Sciatic nerve (tissue), 2 donors: ENCODE measurements around the gene FAM76B. TPM values are rescaled to one million over a fixed set of nuclear protein-coding genes. Genes with fewer than 3 reads are reported as not detected.
A peak's percentile ranks its signal among the peaks of the same experiment; 100 is the strongest.

Experiments
- ATAC-seq: fragments of 200-7000 bp; cut with Tn5 transposase; one replicate; pipeline ENCODE4 v1.9.1; 2020; ENCODE audit warnings: mild to moderate bottlenecking, moderate library complexity
- DNase-seq: peaks from one replicate; pipeline ENCODE4 v3.0.0-alpha.2; 2020; ENCODE audit warnings: low spot score
- intact Hi-C: fragments of 100-400 bp; cut with DNase I; formaldehyde crosslinking; loops from one replicate; pipeline ENCODE4 v1.14.2; 2022
- total RNA-seq: library from RNA; stranded (reverse); fragmentation: NEBNext Ultra II Directional; extraction: Animal tissue kit (Norgen Biotek cat#: 25700); gene quantifications from one replicate; pipeline ENCODE4 v1.2.1, GENCODE V29; 2021
- donor health status: DM: no; HTN: no; CAD: no.
- donor health status: DM: no; HTN: no; CAD: no.

FAM76B gene
- total RNA-seq, 1 donor from 2014 or later: 45.6 TPM

DNA sequence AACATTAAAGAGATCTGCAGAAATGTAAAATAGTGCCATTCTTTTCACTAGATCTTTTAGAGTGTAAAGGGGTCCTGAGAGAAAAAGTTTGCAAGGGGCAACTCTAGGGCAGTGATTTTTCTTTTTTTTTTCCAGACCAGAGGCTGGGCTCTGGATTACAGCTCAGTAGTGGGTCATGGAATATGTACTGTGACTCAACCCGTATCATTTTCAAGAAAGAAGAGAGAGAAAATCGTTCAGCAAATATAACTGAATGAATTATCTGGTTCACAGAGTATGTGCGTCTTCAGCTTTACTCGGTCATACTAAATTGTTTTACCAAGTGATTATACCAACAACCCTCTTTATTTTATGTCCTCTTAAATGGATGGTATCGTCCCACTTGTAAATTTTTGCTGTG lies 4.5 kb upstream of the FAM76B start:
- intact Hi-C loops: no loop called here
- DNase-seq: no peak
- ATAC-seq: no peak

DNA sequence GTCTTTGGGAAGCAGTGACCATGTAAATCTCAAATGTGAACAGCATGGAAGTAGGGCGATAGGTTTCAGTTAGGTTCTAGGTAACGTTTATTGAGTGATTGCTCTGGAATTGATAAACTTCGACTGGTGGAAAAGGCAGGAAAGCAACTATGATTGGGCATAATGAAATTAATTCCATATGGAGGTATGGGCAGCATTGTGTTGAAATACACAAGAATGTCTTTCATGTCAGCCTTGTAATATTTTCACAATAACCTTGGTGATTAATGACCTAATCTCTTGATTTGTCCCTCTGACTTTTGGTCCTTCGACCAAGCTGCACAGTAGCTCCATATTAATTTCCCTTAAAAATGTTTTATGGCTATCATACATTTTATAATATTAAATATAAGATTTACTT lies 3.5 kb upstream of the FAM76B start:
- DNase-seq: no peak
- intact Hi-C loops: no loop called here
- ATAC-seq: no peak

DNA sequence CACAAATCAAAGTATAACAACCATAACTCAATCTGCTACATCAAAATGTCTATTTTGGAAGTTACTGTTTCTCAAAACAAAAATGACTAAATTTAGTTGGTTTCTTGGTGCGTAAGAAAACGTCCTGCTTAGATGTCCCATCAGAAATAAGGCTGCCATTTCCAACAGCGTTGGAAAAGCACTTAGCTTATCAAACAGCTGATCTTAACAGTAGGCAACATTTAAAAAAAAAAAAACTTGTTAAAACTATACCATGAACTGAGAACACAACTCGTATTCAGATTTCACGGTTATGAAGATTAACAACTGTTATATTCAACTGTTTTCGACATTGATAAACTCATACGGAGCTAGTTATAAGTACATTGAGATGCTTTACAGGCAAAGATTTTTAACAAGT lies 3.1 kb upstream of the FAM76B start:
- ATAC-seq (no peak), DNase-seq (no peak)
- intact Hi-C loops: no loop called here

DNA sequence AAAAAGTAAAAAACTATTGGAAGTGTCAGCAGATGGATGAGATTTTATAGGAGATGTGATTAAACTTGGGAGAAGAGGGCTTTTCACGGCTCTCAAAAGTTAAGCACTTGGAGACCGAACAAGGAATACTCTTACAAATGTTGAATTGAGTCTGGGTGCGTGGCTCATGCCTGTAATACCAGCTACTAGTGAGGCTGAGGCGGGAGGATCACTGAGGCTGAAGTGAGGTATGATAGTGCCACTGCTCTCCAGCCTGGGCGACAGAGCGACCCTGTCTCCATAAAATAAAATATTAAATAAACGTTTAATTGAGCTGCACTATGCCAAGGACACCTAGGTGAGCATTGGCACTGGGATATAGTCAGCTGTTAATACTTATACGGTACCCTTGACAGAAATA lies 2.6 kb upstream of the FAM76B start:
- DNase-seq (no peak), ATAC-seq (no peak)
- intact Hi-C loops: no loop called here

DNA sequence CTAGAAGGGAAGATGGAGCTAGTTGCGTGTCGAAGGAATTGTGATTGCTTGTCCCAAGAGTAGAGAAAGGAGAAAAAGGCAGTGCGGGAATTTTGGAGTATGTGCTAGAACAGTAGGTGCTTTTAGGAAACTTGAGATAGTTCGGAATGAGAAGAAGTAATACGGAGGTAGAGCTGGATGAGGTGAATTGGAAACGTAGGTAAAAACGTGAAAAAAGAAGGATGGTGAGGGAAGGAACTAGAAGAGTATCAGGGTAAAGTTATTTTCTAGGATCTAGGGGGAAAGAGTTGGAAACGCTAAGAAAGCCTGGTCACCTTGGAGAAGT lies 2.1 kb upstream of the FAM76B start:
- DNase-seq: no peak
- intact Hi-C loops: no loop called here
- ATAC-seq: no peak

DNA sequence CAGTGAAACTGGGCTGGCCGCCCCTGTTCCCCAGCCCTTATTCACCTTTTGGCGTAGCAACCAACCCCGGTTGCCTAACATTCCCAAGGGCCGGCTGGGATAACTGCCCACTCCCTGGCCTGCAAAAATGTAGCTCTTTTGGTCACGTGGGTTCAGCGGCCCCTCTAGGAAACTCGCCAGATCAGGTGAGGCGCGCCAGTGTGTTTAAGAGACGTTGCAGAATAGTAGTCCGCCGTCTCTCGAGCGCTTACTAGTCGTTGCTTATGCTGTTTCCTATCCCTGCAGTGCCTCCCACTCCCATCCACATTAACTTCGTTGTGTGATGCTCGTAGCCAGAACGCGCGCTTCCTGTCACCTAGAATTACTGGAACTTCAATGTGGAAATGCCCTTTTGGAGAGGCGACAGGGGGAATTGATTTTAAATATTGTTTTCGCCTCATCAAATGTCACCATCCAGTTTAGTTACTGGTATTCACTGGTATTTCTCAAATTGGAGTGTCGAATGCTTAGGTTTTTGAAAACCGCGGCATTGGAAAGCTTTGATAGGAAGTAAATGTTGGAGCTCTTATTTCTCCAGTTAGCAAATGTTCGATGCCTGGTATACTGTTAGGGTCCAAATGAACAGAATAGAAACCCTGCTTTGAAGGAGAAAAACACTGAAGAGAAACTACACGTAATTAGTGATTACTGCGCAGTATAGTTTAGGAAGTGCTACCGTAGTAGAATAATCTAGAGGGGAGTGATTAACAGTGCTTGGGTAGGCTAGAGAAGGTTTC lies 1.5 kb upstream of the FAM76B start:
- peak; percentile 79 for DNase-seq
- intact Hi-C loops: no loop called here
- ATAC-seq: peak; percentile 16

DNA sequence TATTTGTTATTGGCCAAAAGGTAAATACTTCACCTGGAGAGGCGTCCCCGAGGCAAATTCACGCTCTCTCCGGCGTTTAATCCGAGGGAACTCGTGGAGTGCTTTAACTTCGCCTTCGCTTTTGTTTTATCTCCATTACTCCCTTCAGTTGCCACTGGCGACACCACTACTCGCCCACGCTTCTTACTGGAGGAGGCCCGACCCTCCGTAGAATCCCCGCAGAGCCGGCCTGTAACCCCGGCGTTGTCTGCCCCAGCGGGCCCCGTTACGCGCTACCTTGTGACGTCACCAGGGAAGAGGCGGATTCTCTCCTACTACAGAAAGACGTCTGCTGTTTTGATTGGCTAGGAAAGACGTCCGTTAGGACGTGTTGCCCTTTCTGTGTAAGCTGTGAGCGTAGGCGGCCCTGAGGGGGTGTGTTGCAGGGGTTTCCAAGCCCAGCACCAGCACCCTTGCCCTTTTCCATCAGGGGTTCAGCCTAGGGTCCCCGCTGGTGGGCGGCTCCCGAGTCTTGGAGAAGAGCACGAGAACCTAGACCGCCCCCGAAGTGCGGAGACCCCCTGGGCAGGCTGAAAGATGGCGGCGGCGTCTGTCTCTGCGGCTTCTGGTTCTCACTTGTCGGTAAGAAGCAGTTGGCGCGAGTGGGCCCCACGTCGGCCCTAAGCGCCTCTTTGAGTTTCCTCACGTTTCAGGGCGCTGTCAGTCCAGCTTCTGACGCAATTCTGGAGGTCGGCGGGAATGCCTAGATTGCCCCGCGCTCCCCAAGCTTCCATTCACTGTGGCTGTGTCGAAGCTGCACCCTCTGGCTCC lies 746 bp upstream of the FAM76B start, which contains the start of gene CEP57:
Gene CEP57, plus strand, starts transcription at position 376 of the 810 bp plus-strand sequence. Its CDS starts 201 bp downstream, at position 577.
- ATAC-seq: peak; percentile 96
- intact Hi-C loops: no loop called here
- peak; percentile 98 for DNase-seq

DNA sequence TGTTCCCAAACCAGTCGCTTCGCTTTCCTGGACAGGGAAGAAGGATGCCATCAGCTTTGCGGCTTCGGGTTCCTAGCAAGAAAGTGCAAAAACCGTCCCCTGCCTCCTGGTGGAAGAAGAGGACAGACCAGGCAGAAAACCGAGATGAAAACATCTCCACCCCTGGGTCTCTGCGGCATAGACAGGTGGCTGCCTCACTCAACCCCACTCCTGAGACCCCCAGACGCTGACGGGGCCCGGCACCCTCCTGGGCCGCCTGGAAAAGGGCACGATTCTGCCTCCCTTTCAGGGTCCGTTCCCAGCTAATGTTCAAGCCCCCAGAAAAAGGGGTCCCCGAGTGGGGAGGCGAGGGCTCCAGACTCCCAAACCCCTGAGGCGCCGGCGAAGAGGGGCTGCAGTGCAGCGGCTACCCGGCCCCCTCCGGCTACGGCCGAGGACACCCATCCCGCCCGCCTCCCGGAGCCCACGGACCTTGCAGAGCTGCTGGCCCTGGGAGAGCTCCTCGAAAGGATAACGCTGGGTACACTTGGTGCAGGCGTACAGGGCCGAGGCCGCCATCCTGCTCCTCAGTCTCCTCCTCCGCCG lies 569 bp downstream of the FAM76B start:
- intact Hi-C loops: no loop called here
- DNase-seq (no peak), ATAC-seq (no peak)

DNA sequence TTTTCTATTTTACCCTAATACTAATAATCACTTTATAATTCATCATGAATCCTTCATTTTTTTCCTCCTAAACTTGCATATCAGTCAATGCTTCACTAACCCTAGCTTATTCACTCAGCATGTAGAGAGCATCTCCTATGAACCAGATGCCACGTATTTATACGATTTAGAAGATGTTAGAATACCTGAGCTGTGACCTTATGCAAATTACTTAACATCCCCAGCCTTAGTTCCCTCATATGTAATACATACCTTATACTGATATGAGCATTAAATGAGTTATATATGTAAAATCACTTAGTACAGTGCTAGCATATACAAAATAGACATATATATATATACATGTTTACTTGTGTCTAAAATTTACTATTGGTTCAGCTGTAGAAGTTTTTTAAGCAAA lies 9.0 kb downstream of the FAM76B start:
- intact Hi-C loops: no loop called here

DNA sequence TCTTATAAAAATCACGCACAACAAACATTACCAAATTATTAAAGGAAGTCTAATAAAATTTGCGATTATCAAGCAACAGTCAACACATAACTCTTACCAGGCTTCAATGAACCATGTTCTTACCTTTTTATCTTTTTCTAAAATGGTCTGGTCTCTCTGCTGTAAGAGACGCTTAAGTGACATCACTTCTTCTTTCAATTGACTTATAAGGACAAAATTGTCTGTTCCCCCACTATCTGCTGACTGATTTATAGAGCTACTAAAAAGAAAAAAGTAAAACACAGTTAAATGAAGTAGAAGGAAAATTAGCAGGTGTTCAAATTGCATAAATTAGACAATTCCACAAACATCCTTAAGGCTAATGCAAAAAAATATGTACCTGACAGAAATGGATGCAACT lies 10.9 kb downstream of the FAM76B start:
- intact Hi-C loops: no loop called here
- no peak for ATAC-seq
- no peak for DNase-seq

More for the DNA sequence above, 9.0 kb downstream of the FAM76B start:
- ATAC-seq: no peak
- DNase-seq: no peak

DNA sequence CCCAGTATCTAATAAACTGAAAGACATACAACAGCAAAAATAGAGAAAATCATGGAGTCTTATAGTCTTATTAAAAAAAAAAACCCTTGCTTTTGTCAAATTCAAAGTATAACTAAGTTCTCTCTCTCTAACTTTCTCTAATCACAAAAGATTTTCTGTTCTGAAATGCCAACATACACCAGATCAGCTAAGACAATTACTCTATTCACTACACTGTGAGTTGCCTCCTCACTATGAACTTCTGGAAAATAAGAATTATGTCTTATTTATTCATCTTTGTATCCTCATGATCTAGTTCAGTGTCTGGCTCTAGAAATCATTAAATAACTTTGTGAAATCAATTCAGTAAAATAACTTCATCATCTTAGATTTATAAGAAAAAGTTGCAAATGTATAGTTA lies 12.7 kb downstream of the FAM76B start:
- ATAC-seq: peak; percentile 57
- no peak for DNase-seq
- intact Hi-C loops: no loop called here

DNA sequence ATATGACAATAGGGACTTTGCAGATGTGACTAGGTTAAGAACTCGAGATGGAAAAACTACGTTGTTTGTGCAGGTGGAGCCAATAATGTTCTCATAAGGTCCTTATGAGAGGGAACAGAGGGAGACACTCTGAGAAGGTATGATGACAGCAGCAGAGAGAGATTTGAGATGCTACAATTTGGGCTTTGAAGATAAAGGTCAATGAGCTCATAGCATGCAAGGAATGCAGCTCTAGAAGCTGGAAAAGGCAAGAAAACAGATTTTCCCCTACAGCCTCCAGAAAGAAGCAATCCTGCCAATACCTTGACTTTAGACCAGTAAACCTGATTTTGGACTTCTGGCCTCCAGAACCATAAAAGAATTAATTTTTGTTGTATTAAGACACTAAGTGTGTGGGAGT lies 21.1 kb downstream of the FAM76B start:
- DNase-seq (no peak), ATAC-seq (no peak)
- intact Hi-C loops: no loop called here

DNA sequence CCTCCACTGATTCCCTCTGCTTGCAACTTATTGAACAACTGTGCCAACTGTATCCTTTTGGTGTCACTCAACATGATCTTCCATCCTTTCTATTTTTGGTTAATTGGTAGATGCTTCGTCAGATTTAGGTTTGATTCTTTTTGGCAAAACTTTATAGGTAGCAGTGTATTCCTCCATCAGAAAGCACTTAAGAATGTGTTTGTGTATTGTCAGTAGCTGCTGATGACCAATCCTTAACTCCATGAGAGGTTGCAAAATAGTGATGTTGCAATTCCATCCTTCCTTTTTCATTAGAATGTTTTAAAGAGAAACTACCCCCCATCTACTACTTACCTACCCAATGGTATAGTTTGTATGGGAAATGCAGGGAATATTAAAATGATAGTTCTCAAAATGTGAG lies 22.1 kb downstream of the FAM76B start:
- ATAC-seq: peak; percentile 79
- intact Hi-C loops: no loop called here
- no peak for DNase-seq

DNA sequence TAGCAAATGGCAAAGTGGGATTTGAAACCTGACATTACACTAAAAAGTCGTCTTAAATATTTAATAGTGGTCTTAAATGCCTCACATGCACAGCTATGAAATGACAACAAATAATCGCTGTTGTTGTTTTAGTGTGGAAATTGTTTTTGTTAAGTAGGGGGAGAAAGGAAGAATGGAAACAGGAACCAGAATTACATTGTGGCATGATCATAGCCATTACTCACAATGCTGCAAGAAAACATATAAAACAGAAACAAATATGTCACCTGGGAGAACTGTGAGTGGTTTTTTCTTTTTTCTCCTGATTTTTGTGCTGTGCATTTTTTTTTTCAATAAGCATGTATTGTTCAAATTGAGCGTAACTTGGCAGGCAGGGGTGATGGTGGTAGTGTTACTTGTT lies 22.9 kb downstream of the FAM76B start:
- no peak for DNase-seq
- no peak for ATAC-seq
- intact Hi-C loops: no loop called here

DNA sequence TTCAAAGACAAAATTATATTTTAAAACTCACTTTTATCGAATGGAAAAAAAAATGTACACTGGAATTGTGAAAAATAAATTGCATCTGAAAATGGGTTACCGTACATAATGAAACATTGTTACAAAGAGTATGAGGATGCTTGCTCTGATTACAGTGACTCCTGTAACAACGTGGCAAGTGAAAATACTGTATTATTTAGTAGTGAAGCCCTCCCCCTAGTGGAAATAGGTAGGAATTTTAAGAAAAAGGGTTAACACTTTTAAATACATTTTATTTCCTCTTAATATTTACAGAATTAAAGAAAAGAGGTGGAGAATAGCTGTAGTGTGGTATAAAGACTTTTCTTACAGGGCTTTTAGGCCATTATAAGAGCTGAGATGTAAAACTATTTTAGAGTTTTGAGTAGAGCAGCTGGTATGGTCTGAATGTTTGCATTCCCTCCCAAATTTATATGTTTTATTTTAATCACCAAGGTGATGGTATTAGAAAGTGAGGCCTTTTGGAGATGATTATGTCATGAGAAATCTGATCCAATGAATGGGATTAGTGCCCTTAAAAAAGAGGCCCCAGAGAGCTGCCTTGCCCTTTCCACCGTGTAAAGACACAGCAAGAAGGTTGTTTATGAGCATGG lies 25.2 kb downstream of the FAM76B start:
- peak; percentile 86 for ATAC-seq
- intact Hi-C loops: loop anchor here (2.0 kb wide), 1 partner anchor 614 kb away; no protein-coding TSS in a partner anchor
- no peak for DNase-seq

DNA sequence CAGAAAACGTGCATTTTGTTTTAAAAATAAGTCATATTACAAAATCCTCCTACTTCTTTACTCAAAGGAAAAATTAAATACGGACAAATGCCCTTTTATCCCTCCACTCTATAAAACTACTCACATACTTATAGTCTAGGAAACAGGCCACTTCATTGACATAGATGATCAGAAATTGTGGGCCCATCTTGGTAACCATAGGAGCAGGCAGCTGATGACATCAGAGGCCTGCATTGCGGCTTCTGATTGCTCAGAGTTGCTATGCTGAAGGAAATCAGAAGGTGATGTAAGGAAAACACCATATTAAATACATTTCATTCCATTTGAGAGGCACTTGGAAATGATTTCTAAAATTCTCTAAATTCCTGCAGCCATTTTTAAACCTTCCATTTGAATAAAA lies 27.0 kb downstream of the FAM76B start:
- DNase-seq (no peak), ATAC-seq (no peak)
- intact Hi-C loops: no loop called here

DNA sequence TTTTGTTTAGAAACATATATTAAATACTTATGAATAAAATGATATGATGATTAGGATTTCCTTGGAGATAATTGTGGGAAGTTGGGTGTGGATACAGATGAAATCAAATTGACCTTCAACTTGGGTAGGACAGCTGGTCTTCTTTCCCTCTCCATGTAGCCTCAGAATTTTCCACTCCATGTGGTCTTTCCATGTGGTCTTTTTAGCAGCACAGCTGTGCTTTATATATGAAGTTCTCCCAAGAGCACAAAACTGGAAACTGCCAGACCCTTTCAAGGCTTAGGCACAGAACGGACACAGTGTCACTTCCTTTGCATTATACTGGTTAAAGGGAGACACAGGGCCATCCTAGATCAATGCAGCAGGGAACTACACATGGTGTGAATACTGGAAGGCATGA lies 28.6 kb downstream of the FAM76B start:
- intact Hi-C loops: no loop called here
- ATAC-seq (no peak), DNase-seq (no peak)

DNA sequence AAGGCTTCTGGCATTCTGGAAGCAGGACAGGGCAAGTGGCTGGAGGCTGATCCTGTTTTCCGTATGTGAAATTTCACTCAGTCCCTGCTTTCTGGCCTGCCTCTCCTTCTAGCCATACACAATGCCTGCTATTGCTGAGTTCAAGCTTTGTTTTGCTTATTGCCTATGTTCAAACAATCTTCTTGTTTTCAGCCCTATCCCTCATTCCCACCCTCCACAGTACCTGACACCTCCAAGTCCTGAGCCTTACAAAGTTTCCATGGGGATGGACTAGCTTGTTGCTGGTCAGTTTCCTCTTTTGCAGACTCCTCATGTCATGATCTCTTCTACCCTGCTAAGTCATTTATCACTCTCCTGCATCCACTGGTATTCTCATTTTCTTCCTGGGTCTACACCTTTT lies 38.1 kb downstream of the FAM76B start:
- ATAC-seq: no peak
- no peak for DNase-seq
- intact Hi-C loops: no loop called here

DNA sequence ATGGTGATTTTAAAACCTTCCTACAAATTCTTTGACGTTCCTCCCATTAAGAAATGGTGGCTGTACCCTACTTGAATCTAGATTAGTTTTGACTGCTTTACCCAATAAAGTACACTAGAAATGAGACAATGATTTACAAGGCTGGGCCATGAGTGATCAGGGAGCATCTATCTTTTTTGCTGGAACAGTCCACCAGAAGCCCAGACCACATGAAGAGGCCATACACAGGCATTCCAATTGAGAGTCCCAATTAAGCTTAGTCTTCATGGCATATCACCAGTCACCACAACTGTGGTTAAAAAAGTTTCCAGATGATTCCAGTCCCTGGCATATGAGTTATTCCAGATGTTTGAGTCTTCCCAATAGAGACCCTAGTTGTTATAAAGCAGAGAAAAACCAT lies 39.5 kb downstream of the FAM76B start:
- intact Hi-C loops: no loop called here
- no peak for ATAC-seq
- DNase-seq: no peak
